HL-60 (cell line): Measurements from ENCODE around the gene JOSD1.

Source experiments
- GABPA ChIP-seq: IDR thresholded peaks from 2 replicates; pipeline ENCODE4 v1.6.1; 2012; ENCODE audit warnings: low read depth
- SPI1 ChIP-seq: IDR thresholded peaks from 2 replicates; pipeline ENCODE4 v1.6.1; 2012; ENCODE audit warnings: low read depth, mild to moderate bottlenecking, borderline replicate concordance
- TF ChIP-seq, protein P1 (sequence below): IDR thresholded peaks from one replicate; pipeline ENCODE4 v1.5.1; 2011; ENCODE audit warnings: low read length, control low read depth, inconsistent platforms; ENCODE audit not compliant: insufficient read depth
- TF ChIP-seq, protein P2 (sequence below): IDR thresholded peaks from 2 replicates; pipeline ENCODE4 v1.6.1; 2012; ENCODE audit warnings: low read depth; ENCODE audit not compliant: insufficient replicate concordance

DNA sequence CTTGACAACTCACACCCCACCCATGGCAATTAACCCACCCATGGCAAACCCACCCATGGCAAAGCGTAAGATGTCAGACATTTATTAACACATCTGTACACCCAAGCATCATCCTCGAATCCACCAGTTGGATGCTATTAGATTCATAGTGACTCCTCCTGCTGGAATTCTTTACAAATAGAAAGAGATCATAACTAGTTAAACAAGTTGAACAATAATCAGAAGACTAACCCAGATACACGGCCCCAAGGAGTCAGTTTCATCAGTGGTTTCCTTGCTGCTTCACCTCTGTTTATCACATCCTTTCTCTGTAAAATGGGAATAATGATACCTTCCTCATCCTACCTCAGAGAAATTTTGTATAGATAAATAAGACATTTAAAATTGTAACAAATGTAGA, 10.1 kb upstream of the JOSD1 start:
- TF ChIP-seq, protein P1, sequence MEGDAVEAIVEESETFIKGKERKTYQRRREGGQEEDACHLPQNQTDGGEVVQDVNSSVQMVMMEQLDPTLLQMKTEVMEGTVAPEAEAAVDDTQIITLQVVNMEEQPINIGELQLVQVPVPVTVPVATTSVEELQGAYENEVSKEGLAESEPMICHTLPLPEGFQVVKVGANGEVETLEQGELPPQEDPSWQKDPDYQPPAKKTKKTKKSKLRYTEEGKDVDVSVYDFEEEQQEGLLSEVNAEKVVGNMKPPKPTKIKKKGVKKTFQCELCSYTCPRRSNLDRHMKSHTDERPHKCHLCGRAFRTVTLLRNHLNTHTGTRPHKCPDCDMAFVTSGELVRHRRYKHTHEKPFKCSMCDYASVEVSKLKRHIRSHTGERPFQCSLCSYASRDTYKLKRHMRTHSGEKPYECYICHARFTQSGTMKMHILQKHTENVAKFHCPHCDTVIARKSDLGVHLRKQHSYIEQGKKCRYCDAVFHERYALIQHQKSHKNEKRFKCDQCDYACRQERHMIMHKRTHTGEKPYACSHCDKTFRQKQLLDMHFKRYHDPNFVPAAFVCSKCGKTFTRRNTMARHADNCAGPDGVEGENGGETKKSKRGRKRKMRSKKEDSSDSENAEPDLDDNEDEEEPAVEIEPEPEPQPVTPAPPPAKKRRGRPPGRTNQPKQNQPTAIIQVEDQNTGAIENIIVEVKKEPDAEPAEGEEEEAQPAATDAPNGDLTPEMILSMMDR, result no peak
- TF ChIP-seq, protein P2, sequence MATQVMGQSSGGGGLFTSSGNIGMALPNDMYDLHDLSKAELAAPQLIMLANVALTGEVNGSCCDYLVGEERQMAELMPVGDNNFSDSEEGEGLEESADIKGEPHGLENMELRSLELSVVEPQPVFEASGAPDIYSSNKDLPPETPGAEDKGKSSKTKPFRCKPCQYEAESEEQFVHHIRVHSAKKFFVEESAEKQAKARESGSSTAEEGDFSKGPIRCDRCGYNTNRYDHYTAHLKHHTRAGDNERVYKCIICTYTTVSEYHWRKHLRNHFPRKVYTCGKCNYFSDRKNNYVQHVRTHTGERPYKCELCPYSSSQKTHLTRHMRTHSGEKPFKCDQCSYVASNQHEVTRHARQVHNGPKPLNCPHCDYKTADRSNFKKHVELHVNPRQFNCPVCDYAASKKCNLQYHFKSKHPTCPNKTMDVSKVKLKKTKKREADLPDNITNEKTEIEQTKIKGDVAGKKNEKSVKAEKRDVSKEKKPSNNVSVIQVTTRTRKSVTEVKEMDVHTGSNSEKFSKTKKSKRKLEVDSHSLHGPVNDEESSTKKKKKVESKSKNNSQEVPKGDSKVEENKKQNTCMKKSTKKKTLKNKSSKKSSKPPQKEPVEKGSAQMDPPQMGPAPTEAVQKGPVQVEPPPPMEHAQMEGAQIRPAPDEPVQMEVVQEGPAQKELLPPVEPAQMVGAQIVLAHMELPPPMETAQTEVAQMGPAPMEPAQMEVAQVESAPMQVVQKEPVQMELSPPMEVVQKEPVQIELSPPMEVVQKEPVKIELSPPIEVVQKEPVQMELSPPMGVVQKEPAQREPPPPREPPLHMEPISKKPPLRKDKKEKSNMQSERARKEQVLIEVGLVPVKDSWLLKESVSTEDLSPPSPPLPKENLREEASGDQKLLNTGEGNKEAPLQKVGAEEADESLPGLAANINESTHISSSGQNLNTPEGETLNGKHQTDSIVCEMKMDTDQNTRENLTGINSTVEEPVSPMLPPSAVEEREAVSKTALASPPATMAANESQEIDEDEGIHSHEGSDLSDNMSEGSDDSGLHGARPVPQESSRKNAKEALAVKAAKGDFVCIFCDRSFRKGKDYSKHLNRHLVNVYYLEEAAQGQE, result no peak
- TF ChIP-seq SPI1, result no peak
- TF ChIP-seq GABPA, result no peak
